Psoas muscle (tissue), 8 donors: ENCODE data around the gene AGXT2. TPM values are rescaled to one million over a fixed set of nuclear protein-coding genes. Genes with fewer than 3 reads are reported as not detected.

Experiments
- ATAC-seq, 4 donors: fragments of 200-7000 bp; cut with Tn5 transposase; one replicate each; pipeline ENCODE4 v1.9.1; 2020; ENCODE audit warnings: moderate library complexity in 3 of 4, mild to moderate bottlenecking in 2 of 4
- DNase-seq, 2 donors: peaks; one replicate each; pipeline ENCODE4 v3.0.0-alpha.2; 2020
- H3K27ac ChIP-seq: fragments of 200-600 bp; one replicate; pipeline ENCODE4 v1.8.0; 2022
- H3K27me3 ChIP-seq, 3 donors: fragments of 200-600 bp in 1 of 3; one replicate each; pipeline versions ENCODE4 v1.6.1 to v1.8.0; 2013 to 2022; ENCODE audit warnings: low read length in 2 of 3, mild to moderate bottlenecking in 2 of 3, moderate library complexity in 1 of 3; ENCODE audit not compliant: insufficient read depth in 3 of 3
- H3K36me3 ChIP-seq, 2 donors: fragments of 200-600 bp in 1 of 2; one replicate each; pipeline versions ENCODE4 v1.6.1 to v1.8.0; 2013 to 2022; ENCODE audit warnings: low read depth in 1 of 2, mild to moderate bottlenecking in 1 of 2, moderate library complexity in 1 of 2; ENCODE audit not compliant: insufficient read depth in 1 of 2
- H3K4me1 ChIP-seq: fragments of 200-600 bp; one replicate; pipeline ENCODE4 v1.8.0; 2022
- H3K4me3 ChIP-seq: fragments of 200-600 bp; one replicate; pipeline ENCODE4 v1.8.0; 2022; ENCODE audit warnings: mild to moderate bottlenecking
- H3K9me3 ChIP-seq: fragments of 200-600 bp; one replicate; pipeline ENCODE4 v1.8.0; 2022
- CTCF ChIP-seq: fragments of 200-600 bp; IDR thresholded peaks from one replicate; pipeline ENCODE4 v1.8.0; 2022; ENCODE audit warnings: antibody characterized with exemption
- WGBS, 3 donors: extraction: QIAGEN DNeasy Blood & Tissue Kit; methylation state at CpG; one replicate each; pipeline versions ENCODE4 v1.1.6 to v1.1.7; 2013; 5-methylcytosine and 5-hydroxymethylcytosine counted together
- intact Hi-C, 2 donors: fragments of 100-400 bp; cut with DNase I; formaldehyde crosslinking; loops; one replicate each; pipeline versions ENCODE4 v1.11.0 to v1.14.2; 2022
- polyA plus RNA-seq, 3 donors: library from polyadenylated mRNA; stranded (reverse); fragments of 200-250 nt; gene quantifications; one replicate each; pipeline ENCODE4 v1.2.3, GENCODE V29; 2013
- total RNA-seq, 4 donors: library from RNA; stranded (reverse); fragmentation: NEBNext Ultra II Directional in 2 of 4; extraction: Animal tissue kit (Norgen Biotek cat#: 25700) in 2 of 4; gene quantifications; one replicate each; pipeline versions ENCODE4 v1.2.1 to v1.2.4, GENCODE V29; 2021 to 2023
- donor health status: healthy with polysubstance abuse.
- donor health status: DM: no; HTN: no; CAD: no; lungs with moderate emphysema.
- donor health status: Bipolar disorder and iron deficiency.
- donor health status: healthy.
- donor health status: DM: yes; HTN: yes; CAD: no.
- donor health status: DM: no; HTN: no; CAD: no.
- donor health status: DM: no; HTN: no; CAD: no.
- donor health status: DM: yes; HTN: yes; CAD: no.

The AGXT2 gene
- total and polyA plus RNA-seq, 7 donors, result not detected

DNA sequence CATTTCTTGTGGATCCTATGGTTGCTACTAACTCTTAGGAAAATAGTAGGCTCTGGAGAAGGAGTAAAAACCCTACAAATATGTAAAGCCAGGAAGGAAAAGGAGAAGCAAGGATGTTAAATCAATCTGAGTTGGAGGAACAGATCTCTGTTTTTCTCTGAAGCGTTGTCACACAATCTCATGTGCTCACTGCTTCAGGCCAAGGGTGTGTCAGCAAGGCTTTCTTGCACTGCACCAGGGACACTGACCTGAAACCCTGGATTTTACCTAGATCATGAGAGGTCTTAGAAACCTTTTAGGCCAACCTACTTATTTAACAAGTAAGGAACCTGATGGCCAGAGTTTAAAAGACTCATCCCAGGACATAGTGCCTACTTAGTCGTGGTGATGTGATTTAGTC lies 12.5 kb upstream of the AGXT2 start:
- intact Hi-C loops, result no loop called here
- H3K4me1 ChIP-seq, result no peaks in the 10 kb centered on the region
- DNase-seq, result no peak
- WGBS, 3 donors, result 59 to 77% (median 60%) methylated on average over 2 of the region's 2 CpGs
- no peaks in the 10 kb centered on the region for H3K36me3 ChIP-seq
- no peaks in the 10 kb centered on the region for H3K9me3 ChIP-seq
- H3K4me3 ChIP-seq, result no peak overlapping the region
- ATAC-seq, result no peak
- no peak for TF ChIP-seq CTCF
- H3K27ac ChIP-seq, result no peak overlapping the region
- no peaks in the 10 kb centered on the region for H3K27me3 ChIP-seq

- Histone ChIP-seq H3K4me3 (no peak overlapping the region), H3K27me3 (no peaks in the 10 kb centered on the region), H3K36me3 (no peaks in the 10 kb centered on the region), H3K4me1 (no peaks in the 10 kb centered on the region), H3K9me3 (no peaks in the 10 kb centered on the region), H3K27ac (no peak overlapping the region)
- no peak for TF ChIP-seq CTCF
- ATAC-seq (no peak), DNase-seq (no peak)
- intact Hi-C loops, result no loop called here
Measured at GRCh38 chr5:35059251-35059650, 11.5 kb upstream of the AGXT2 start.

- no peak overlapping the region for H3K27ac ChIP-seq
- H3K36me3 ChIP-seq, result no peaks in the 10 kb centered on the region
- no peaks in the 10 kb centered on the region for H3K4me1 ChIP-seq
- no peak for TF ChIP-seq CTCF
- intact Hi-C loops, result no loop called here
- no peak overlapping the region for H3K4me3 ChIP-seq
- ATAC-seq (no peak), DNase-seq (no peak)
- H3K9me3 ChIP-seq, result no peaks in the 10 kb centered on the region
- H3K27me3 ChIP-seq, result no peaks in the 10 kb centered on the region
- 31 to 44% (median 35%) methylated on average over 3 of the region's 3 CpGs for WGBS, 3 donors
Measured at GRCh38 chr5:35058374-35058788, 10.6 kb upstream of the AGXT2 start.

DNA sequence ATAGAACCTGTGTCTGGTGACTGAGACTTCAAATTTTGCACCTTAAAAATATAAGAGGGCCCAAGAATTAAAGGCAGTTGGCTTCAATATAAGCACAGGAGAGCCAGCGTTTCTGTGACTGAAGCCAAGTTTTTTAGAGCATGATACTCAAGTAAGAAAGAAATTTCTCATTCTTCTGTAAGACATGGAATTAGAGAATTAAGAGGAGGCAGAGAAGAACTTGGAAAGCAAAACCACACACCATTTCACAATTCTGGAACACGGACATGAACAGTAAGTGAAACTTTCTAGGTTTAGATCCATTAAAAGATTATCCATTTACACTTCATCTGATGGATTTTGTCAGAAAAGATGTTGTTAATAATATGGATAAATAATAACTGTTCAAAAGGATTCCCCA lies 8.9 kb upstream of the AGXT2 start:
- H3K27me3 ChIP-seq, result no peaks in the 10 kb centered on the region
- intact Hi-C loops, result no loop called here
- ATAC-seq (no peak), DNase-seq (no peak)
- WGBS, 3 donors, result 24 to 51% (median 29%) methylated on average over 2 of the region's 2 CpGs
- no peak overlapping the region for H3K27ac ChIP-seq
- H3K4me3 ChIP-seq, result no peak overlapping the region
- no peaks in the 10 kb centered on the region for H3K36me3 ChIP-seq
- H3K9me3 ChIP-seq, result no peaks in the 10 kb centered on the region
- TF ChIP-seq CTCF, result no peak
- H3K4me1 ChIP-seq, result no peaks in the 10 kb centered on the region

- no peak for DNase-seq
Measured at GRCh38 chr5:35052838-35053237, 5.1 kb upstream of the AGXT2 start.

More at GRCh38 chr5:35052838-35053237, 5.1 kb upstream of the AGXT2 start:
- no peaks in the 10 kb centered on the region for H3K27me3 ChIP-seq
- ATAC-seq, result no peak
- no peak overlapping the region for H3K4me3 ChIP-seq
- 85% methylated on average over 4 of the region's 4 CpGs for WGBS, 3 donors
- no peaks in the 10 kb centered on the region for H3K36me3 ChIP-seq
- H3K9me3 ChIP-seq, result no peaks in the 10 kb centered on the region
- H3K4me1 ChIP-seq, result no peaks in the 10 kb centered on the region
- no peak overlapping the region for H3K27ac ChIP-seq
- intact Hi-C loops, result no loop called here
- no peak for TF ChIP-seq CTCF
